Measurements from ENCODE around the gene PACRG. TPM values are rescaled to one million over a fixed set of nuclear protein-coding genes. Genes with fewer than 3 reads are reported as not detected.
A peak's percentile ranks its signal among the peaks of the same experiment; 100 is the strongest.

Gene PACRG
- total RNA-seq, 1 experiment from 2014 or later: not detected

DNA sequence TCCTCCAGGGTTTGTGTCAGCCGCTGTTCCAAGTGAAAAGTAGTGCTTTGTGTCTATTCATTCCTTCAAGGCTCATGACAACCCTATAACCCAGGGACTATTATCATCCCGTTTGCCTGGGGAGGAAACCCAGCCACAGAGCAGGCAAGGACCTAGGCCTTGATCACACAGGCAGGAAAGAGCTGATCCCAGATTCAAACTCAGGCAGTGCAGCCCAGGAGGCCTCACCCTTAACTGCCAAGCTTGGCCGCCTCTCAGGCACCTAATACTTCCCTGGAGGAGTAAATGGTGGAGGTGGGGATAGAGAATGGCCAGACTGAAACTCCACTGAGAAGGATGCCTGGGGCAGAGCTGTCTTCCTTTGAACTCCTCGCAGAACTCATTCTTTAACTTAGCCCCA, 471.6 kb downstream of the PACRG start:
- no peak for DNase-seq (ENCODE audit: low spot score)

DNA sequence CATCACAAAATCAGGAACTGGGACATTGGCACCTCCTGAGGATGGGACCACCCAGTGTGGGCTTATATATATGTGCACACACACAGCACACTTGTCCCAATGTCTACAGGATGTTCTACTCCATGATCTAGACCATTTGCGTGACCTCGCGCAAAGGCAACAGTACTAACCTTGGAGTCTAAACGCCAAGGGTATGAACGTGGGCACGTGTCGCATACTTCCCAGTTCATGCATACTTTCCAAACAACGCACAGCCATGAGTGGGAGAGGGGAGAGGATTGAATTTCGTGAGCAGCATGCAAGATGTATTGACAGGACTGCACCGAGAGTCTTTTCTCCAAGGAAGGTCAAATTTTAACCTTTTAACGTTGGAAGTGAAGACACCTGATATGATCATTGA, 472.5 kb downstream of the PACRG start:
- DNase-seq (ENCODE audit: low spot score): no peak

DNA sequence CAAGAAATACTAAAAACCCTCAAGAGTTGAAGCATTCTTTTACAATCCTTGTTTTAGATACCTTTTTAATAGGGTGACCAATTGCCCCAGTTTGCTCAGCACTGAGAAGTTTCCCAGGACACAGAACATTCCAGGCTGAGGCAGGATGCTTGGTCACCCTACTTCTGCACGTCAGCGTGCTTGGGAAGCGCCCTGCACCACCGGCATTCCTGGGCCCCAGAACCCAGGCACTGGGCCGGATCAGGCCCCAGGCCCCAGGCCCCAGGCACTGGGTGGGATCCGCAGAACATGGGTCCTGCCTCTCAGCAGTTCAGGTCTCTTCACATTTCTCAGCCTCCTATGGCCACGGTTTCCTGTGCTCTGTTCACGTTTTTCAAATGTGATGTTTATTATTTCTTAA, 472.9 kb downstream of the PACRG start:
- no peak for DNase-seq (ENCODE audit: low spot score)

DNA sequence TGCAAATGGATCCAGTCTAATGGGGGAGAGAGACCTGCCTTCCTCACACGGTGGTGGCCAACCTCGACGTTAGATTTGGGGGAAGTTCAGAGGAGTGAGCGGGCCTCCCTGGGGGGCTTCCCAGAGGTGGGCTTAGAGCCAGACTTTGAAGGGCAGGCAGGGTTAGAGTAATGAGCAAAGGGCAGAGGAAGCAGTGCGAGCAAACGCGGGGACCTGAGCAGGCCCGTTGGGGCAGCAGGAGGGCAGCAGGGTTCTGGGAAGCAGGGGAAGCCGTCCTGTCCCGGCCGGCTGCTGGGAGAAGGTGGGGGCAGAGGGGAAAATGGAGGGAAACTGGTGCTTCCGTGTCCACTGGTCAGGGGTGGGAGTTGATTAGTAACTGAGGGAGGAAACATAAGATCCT, 474.1 kb downstream of the PACRG start:
- DNase-seq (ENCODE audit: low spot score): no peak

DNA sequence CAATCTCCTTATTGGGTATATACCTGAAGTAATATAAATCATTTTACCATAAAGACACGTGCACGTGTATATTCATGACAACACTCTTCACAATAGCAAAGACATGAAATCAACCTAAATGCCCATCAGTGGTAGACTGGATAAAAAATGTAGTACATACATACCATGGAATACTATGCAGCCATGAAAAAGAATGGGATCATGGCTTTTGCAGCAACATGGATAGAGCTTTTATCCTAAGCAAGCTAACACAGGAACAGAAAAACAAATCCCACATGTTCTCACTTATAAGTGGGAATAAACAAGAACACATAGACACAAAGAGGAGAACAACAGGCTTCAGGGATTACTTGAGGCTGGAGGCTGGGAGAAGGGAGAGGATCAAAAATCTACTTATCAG, 478.4 kb downstream of the PACRG start:
- no peak for DNase-seq (ENCODE audit: low spot score)

DNA sequence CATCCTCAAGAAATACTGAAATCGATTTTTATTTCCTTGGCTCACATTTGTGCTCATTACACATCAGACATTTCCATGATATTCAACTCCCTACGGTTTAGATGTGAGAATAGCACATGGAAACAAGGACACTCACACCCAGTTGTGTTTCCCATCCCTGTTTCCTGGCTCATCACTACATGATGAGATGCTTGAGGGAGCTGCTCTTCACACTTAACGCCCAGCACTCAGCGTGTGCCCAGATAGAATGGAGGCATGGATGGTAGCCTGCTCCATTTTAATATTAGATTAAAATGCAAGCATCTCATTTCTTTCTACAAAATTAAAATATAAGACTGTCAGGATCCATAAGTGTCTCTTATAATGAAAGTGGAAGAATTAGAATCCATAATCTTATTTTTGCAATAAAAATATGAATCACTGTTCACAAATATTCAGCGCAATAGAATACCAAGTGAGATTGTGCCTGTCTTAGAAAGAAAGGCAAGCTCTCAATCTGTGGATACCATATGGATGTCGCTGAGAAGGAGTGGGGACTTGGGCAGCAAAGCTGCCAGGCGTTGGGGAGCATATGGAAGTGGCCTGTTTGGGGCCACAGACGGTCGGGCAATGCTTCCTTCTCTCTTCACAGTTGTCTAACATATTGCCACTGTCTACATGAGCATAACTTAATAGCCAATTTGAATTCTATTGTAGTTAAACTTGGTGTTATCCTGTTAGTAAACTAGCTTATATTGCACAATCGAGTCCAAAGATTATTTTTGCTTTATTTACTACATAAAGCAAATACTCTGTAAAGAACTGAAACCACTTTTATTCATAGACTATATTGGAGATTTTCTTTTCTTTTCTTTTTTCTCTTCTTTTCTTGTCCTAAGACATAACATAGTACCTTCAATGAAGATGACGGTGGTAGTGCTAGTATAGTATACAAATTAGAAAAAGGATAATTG, 479.9 kb downstream of the PACRG start:
- no peak for DNase-seq (ENCODE audit: low spot score)

DNA sequence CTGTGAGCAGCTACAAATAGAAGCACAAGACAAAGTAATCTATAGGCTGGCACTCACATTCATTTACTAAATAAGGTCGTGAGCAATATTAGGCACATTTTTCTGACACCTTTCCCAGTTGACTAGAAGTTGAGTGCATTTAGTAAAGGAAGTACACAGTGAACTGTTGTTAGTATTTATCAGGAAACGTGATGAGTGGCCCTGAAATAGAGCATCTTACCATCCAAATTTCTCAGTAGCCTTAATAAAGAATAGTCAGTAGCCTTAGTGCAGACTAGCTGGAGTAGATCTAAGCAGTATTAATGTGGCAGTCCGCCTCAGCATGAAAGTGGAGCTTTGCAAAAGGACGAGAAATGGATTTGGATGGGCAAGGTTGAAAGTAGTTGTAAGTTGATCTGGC, 481.2 kb downstream of the PACRG start:
- DNase-seq (ENCODE audit: low spot score): no peak

DNA sequence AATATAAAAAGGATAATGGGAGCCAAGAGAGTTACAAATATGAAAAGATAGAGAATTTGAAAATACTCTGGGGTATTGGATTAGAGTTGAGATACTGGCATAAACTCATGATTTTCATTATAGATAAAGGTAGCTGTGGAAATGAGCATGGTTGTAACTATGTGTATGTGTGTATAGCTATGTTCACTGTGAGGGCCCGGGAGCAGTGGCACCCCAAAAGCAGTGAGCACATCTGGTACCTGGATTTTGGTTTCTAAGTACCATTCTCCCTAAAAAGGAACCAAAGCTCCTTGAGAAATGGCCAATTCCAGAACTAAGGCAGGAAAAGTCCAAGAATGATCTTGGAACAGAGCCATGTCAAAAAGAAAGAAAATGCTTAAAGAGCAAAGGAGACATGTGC, 484.3 kb downstream of the PACRG start:
- no peak for DNase-seq (ENCODE audit: low spot score)

DNA sequence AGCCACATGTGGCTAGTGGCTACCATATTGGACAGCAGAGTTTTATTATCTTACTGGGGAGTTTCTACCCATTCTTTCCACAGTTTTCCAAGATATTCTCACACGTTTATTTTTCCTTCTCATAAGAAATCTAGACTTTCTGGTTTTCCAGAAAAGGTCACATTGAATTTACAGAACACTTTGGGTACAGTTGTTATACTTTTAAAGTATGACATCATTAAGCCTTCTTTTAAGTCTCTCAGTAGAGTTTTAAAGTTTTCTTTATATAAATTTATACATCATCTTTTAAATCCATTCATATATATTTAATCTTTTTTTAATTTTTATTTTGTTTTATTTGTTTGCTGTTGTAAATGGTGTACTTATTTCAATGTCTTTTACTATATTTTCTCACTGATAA, 486.5 kb downstream of the PACRG start:
- DNase-seq (ENCODE audit: low spot score): no peak

DNA sequence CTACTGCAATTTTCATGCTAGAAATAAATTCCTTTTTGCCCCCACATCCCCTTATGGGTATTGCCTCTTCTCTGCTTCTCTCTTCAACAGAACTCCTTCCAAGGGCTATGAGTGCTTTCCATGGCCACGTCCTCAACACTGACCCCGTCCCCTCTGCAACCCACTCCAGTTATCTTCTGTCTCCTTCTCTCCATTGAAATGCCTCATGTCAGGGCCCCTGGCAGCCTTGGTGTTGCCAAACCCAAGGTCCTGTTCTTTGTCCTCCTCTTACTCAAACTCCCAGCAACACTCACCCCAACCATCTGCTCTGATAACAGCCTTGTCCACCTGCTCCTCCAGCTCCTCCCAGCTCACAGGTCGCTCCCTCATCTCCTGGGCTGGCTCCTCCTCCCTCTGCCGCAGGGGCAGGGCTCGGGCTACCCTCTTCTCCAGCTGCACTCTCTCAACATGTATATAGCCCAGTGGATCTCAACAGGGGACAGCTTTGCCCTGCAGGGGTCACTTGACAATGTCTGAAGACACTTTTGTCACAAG, 490.7 kb downstream of the PACRG start:
- DNase-seq (ENCODE audit: low spot score): no peak

DNA sequence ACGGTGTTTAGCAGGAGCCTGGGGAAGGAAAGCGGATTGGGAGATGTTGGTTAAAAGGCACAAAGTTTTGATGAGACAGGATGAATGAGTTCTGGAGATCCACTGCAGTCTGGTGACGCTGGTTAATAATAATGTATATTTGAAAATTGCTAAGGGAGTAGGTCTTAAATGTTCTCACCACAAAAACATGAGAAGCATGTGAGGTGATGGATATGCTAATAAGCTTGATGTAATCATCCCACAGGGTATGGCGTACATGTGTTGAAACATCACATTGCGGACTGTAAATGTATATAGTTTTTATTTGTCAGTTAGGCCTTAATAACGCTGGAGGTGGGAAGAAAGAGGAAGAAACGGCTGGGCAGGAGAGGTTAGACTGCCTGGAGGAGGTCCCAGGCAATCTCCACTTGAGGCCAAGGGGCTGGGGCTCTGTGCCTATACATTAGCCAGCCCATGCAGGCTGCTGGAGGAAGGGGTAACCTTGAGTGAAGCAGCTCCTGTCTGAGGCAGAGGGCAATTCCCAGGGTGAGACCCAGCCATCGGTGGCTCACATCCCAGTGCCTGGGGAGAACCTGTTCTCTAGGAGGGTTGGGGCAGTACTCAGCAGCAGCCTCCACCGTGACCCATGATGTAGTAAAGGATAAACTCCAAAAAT, 498.5 kb downstream of the PACRG start:
- no peak for DNase-seq (ENCODE audit: low spot score)

DNA sequence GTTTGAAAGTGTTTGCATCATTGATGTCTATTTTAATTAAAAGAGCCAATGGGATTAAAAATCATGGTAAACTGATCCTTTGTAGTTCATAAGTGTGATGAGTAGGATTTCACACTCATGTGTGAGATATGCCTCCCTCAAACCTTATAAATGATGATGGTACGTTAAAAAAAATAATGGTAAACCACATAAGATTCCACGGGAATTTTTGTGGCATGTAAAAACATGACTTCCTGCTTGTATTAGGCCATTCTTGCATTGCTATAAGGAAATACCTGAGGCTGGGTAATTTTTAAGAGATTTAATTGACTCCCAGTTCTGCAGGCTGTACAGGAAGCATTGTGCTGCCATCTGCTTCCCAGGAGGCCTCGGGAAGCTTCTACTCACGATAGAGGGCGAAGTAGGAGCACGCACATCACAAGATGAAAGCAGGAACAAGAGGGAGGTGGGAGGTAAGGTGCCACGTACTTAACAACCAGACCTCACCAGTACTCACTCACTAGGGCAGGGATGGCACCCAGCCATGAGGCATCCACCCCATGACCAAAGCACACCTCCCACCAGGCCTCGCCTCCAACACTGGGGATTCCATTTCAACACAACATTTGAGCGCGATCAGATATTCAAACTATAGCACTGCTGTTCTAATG, 499.2 kb downstream of the PACRG start:
- peak; percentile 16 for DNase-seq (ENCODE audit: low spot score)

DNA sequence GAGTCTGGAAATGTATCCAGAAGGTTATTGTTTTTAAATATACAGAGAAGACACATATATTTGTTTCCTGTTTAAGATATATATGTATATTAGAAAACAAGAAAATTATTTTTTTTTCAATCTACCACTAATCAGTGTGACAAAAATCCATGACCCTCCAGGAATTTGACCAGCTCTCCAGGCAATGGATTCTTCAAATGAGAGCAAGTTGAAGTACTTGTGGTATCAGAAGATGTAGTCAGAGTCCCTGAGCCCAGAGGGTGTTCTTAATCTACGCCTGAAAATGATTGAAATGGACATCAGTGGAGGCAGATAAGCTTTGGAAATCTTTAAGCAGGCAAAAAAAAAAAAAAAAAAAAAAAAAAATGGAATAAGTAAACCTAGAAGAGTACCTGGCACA, 500.3 kb downstream of the PACRG start:
- DNase-seq (ENCODE audit: low spot score): no peak

DNA sequence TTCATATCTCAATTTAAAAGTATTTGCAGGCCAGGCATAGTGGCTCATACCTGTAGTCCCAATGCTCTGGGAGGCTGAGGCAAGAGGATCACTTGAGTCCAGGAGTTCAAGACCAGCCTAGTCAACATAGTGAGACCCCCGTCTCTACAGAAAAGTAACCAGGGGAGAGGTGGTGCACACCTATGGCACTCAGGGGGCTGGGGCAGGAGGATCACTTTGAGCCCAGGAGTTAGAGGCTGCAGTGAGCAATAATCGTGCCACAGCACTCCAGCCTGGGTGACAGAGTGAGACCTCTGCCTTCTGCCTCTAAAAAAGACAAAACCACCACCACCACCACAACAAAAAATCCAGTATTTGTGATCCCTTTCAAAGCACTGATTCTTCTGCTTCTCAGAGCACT, 501.3 kb downstream of the PACRG start:
- DNase-seq (ENCODE audit: low spot score): no peak

DNA sequence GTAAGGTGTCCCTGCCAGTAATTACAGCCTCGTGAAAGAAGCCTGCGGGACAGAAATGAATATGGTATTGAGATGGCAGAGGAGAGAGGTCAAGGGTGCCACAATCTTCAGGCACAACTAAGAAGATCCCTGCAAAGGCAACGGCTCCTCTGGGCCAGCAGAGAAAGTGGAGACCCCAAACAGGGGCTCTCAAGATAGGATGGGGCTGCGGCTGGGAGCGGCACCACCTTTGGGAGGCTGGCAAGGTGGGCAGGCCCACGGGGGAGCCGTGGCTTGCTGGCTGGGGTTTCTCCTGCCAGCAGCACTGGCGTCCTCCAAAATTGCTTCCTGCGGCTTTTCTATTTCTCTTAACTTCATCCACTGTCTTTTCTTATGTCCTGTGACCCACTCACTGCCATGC, 503.1 kb downstream of the PACRG start:
- no peak for DNase-seq (ENCODE audit: low spot score)

DNA sequence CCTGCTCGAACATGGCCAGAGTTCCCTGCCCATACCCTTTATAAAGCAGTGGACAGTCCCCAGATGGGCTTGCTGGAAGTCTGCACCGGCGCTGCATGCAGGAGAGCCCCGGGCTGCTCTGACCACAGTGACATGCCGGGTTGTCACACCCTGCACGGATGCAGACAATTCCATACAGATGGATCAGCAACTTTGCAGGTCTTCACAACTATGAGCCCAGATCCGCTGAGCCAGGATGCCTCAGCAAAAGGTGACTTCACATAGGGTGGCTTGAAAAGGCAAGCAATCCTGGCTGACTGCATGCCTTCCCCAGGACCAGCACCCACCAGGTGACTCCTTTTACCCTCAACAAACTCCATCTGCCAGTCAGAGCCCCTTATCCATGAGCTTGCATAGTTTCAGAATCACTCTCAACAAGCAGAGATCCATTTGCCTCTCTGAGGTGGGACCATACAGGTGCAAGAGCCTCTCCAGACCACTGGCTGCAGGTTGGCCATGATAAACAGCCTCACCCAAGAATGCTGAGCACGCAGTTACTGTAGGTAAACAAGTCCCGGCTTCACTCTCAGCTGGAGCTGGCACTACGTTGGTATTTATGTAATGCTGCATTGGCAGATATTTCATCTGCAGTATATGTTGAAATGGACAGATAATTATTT, 503.7 kb downstream of the PACRG start:
- no peak for DNase-seq (ENCODE audit: low spot score)

DNA sequence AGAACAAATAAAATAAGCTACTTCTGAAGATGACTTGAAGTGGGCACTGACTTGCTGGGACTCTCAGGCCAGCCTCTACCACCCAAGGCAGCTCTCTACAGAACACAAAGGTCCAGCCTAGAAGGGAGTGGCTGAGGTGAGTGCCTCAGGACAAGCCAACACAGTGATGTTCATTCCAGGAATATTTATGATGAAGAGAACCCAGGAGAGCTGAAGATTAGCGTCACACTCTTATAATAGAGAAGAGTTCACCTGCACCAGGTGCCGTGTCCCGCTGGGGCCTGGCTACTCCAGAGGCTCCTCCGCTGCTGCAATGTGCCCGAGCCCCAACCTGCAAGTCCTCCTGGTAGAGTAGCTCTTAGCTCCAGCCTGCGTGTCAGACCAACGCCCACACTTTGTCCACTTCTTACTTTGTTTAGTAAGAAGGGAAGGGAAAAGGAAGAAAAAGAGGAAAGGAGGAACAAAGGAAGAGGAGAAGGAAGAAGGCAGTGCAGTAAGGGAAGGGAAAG, 504.3 kb downstream of the PACRG start:
- DNase-seq (ENCODE audit: low spot score): no peak

DNA sequence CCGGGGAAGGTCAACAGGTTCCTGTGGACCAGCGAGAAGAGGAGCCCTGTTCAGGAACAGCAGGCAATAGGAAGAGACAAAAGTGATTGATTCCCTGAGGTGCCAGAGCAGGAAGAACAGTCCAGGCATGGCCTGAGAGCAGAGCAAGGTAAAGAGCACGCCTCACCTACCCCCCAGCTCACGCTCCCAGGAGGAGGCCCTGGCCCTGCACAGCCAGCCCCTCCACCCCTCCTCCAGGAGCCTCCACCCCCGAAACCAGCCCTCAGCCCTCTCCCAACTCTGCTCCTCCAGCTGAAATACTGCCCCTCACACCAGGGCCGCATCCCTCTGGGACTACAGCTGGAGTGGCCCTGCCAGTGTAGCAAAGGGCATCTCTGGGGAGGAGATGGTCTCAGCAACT, 504.9 kb downstream of the PACRG start:
- no peak for DNase-seq (ENCODE audit: low spot score)

DNA sequence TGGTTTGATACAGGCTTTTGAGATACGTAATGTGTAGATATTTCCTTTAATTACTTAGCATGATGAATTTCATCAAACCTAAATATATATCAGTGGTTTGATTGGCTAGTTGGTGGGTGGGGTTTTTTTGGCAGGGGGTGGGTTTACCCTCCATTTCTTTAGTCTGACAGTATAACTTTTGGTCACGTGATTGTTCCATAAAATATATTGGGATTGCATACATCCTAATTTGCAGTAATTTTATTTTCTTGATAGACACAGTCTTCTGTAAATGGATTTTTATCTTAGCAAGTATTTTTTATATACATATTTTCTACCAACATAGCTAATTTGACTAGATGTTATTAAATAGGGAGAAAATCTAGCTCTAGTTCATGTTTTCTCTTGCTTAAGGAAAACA, 509.3 kb downstream of the PACRG start:
- DNase-seq (ENCODE audit: low spot score): no peak

DNA sequence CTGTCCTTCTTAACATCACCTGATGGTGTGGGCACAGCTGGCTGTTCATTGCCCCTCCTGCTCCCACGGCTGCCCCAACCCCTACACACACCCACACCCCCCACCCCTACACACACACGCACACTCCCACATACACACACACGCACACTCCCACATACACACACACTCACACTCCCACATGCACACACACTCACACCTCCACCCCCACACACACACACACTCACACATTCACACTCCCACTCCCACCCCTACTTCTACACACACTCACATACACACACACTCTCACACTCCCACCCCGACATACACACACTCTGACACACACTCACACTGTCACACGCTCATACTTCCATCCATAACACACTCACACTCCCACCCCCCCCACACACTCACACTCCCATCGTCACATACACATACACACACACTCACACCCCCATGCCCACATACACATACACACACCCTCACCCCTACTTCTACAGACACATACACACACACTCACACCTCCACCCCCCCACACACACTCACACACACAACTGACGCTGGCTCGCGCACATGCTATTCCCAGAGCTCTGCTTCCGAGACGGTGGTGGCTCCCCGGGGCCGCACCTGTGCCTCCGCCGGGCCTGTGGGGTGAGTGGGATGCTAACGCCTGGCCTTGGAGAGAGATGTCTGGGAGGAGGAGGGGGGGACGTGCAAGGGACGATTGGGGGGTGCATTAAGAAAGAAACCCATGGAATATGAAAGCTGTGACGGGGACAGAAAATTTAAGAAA, 512.0 kb downstream of the PACRG start:
- DNase-seq (ENCODE audit: low spot score): no peak

DNA sequence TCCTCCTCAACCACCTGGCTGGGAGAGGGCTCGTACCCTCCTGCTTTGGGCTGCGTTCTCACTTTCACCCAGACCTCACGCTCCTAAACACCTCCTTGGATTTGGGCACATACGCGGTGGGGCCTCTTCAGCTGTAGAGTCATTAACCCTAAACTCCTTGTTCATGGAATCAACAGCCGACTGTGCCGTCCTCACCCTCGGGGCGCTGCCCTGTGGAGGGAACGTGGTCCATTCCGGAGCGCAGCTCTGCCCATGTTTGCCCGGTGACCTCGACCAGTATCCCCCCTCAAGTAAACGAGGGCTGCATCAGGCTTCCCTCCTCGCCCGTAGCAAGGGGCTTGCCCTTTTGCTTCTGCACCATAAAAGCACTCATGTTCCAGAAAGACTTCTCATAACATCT, 512.8 kb downstream of the PACRG start:
- DNase-seq (ENCODE audit: low spot score): no peak

Data from A172 (cell line).